SK-N-MC (cell line): Measurements from ENCODE around the gene ACO2.

Experiments used
- DNase-seq: peaks from one replicate; pipeline ENCODE4 v3.0.0-alpha.2; 2011; ENCODE audit warnings: low read depth, low spot score
- H3K27ac ChIP-seq: fragments of 200-600 bp; sonication (generic); 2 replicates; pipeline ENCODE4 v1.5.1; 2016; ENCODE audit warnings: mixed run types
- H3K36me3 ChIP-seq: fragments of 200-600 bp; sonication (generic); 2 replicates; pipeline ENCODE4 v1.6.1; 2017; ENCODE audit warnings: antibody characterized with exemption, low read length, mixed read lengths; ENCODE audit not compliant: insufficient read depth
- H3K4me3 ChIP-seq: fragments of 200-600 bp; sonication (generic); 2 replicates; pipeline ENCODE4 v1.5.1; 2016
- H3K9ac ChIP-seq: fragments of 200-600 bp; sonication (generic); 2 replicates; pipeline ENCODE4 v1.8.0; 2017; ENCODE audit warnings: mixed run types, mixed read lengths; ENCODE audit not compliant: insufficient read length
- H3K9me3 ChIP-seq: fragments of 200-600 bp; sonication (generic); 2 replicates; pipeline ENCODE4 v1.6.1; 2017; ENCODE audit warnings: low read depth, mild to moderate bottlenecking, antibody characterized with exemption, low read length, moderate library complexity, mixed read lengths
- EZH2 ChIP-seq: fragments of 200-600 bp; sonication (generic); IDR thresholded peaks from one replicate; pipeline ENCODE4 v1.6.1; 2017; ENCODE audit warnings: antibody characterized with exemption
- FOXP2 ChIP-seq: optimal IDR thresholded peaks from 2 replicates; pipeline ENCODE3; 2011; ENCODE audit warnings: mild to moderate bottlenecking, moderate library complexity; ENCODE audit not compliant: insufficient read depth; ENCODE audit errors: extremely low read length, control extremely low read depth
- POLR2AphosphoS5 ChIP-seq: IDR thresholded peaks from 2 replicates; pipeline ENCODE4 v1.6.1; 2012; ENCODE audit warnings: mild to moderate bottlenecking, low read depth, low read length, borderline replicate concordance

The ACO2 gene

GRCh38 chr22:41578114-41578513, 109.2 kb downstream of the ACO2 start:
- Histone ChIP-seq H3K36me3 (no peaks in the 10 kb centered on the region), H3K9ac (no peak overlapping the region)
- TF ChIP-seq POLR2AphosphoS5 (no peak), FOXP2 (no peak), EZH2 (no peak)

More at GRCh38 chr22:41578114-41578513, 109.2 kb downstream of the ACO2 start:
- DNase-seq: no peak
- Histone ChIP-seq H3K9me3 (no peaks in the 10 kb centered on the region), H3K27ac (no peak overlapping the region), H3K4me3 (no peak overlapping the region)
